HL-60 (cell line): ENCODE measurements around the gene TCP11.

Experiments
- DNase-seq, 2 experiments: peaks; one replicate each; pipeline ENCODE4 v3.0.0-alpha.2; 2010 to 2020; ENCODE audit warnings: low read depth in 1 of 2, low spot score in 1 of 2
- H3K27ac ChIP-seq: fragments of 250-450 bp; sonication (Bioruptor Pico); replicated peaks from 2 replicates; pipeline ENCODE4 v1.5.1; 2020; ENCODE audit warnings: mild to moderate bottlenecking, moderate library complexity
- H3K27me3 ChIP-seq: fragments of 250-450 bp; sonication (Bioruptor Pico); 2 replicates; pipeline ENCODE4 v1.5.1; 2021; ENCODE audit warnings: mild to moderate bottlenecking, moderate library complexity; ENCODE audit not compliant: insufficient read depth, poor library complexity, severe bottlenecking
- H3K4me3 ChIP-seq: replicated peaks from 2 replicates; pipeline ENCODE4 v1.5.1; 2011; ENCODE audit warnings: mild to moderate bottlenecking, control low read depth, low read length; ENCODE audit not compliant: insufficient read depth
- GABPA ChIP-seq: IDR thresholded peaks from 2 replicates; pipeline ENCODE4 v1.6.1; 2012; ENCODE audit warnings: low read depth
- POLR2AphosphoS5 ChIP-seq: IDR thresholded peaks from 2 replicates; pipeline ENCODE4 v1.6.1; 2012; ENCODE audit warnings: low read depth
- REST ChIP-seq: IDR thresholded peaks from 2 replicates; pipeline ENCODE4 v1.6.1; 2012; ENCODE audit warnings: low read depth; ENCODE audit not compliant: insufficient replicate concordance
- SPI1 ChIP-seq: IDR thresholded peaks from 2 replicates; pipeline ENCODE4 v1.6.1; 2012; ENCODE audit warnings: low read depth, mild to moderate bottlenecking, borderline replicate concordance
- TF ChIP-seq, protein P1 (sequence below): IDR thresholded peaks from one replicate; pipeline ENCODE4 v1.5.1; 2011; ENCODE audit warnings: low read length, control low read depth, inconsistent platforms; ENCODE audit not compliant: insufficient read depth

The TCP11 gene

DNA sequence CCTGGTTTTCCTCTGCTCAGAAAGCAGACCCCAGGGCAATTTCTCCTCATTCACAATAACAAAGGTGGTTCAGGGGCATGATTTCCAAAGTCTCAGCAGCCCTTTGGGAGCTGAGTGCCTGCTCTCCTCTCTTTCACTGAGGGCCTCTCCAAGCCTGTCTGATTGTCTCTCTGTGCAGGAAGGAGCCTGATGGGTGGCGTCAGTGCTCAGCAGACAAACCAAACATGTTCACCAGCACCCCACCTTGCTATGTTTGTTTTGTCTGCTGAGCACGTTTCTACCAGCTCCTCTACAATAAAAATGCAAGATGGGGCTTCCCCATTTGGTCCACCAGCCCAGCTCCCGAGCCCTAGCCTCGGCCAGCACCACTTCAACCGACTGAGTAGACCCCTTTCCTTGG lies 25.4 kb upstream of the TCP11 start:
- H3K27ac ChIP-seq = no peak overlapping the region
- H3K4me3 ChIP-seq = no peak overlapping the region
- peaks cover 5% of the 10 kb centered on the region for H3K27me3 ChIP-seq
- TF ChIP-seq, protein P1, sequence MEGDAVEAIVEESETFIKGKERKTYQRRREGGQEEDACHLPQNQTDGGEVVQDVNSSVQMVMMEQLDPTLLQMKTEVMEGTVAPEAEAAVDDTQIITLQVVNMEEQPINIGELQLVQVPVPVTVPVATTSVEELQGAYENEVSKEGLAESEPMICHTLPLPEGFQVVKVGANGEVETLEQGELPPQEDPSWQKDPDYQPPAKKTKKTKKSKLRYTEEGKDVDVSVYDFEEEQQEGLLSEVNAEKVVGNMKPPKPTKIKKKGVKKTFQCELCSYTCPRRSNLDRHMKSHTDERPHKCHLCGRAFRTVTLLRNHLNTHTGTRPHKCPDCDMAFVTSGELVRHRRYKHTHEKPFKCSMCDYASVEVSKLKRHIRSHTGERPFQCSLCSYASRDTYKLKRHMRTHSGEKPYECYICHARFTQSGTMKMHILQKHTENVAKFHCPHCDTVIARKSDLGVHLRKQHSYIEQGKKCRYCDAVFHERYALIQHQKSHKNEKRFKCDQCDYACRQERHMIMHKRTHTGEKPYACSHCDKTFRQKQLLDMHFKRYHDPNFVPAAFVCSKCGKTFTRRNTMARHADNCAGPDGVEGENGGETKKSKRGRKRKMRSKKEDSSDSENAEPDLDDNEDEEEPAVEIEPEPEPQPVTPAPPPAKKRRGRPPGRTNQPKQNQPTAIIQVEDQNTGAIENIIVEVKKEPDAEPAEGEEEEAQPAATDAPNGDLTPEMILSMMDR = no peak
- TF ChIP-seq SPI1 (no peak), GABPA (no peak), POLR2AphosphoS5 (no peak), REST (no peak)
- no peak for DNase-seq

- no peak overlapping the region for H3K27ac ChIP-seq
Observed at GRCh38 chr6:35166116-35166515, 25.0 kb upstream of the TCP11 start.

GRCh38 chr6:35165630-35166071 lies 24.5 kb upstream of the TCP11 start:
- peaks cover 5% of the 10 kb centered on the region for H3K27me3 ChIP-seq
- H3K27ac ChIP-seq = no peak overlapping the region
- DNase-seq = no peak
- TF ChIP-seq REST = no peak
- TF ChIP-seq POLR2AphosphoS5 = no peak
- TF ChIP-seq GABPA = no peak
- no peak for TF ChIP-seq SPI1
- TF ChIP-seq, protein P1 = no peak
- no peak overlapping the region for H3K4me3 ChIP-seq

More at GRCh38 chr6:35166116-35166515, 25.0 kb upstream of the TCP11 start:
- peaks cover 5% of the 10 kb centered on the region for H3K27me3 ChIP-seq
- H3K4me3 ChIP-seq = no peak overlapping the region
- no peak for TF ChIP-seq SPI1
- DNase-seq = no peak

GRCh38 chr6:35164868-35165267 lies 23.7 kb upstream of the TCP11 start:
- no peak for DNase-seq
- H3K27me3 ChIP-seq = peaks cover 5% of the 10 kb centered on the region
- TF ChIP-seq POLR2AphosphoS5 (no peak), GABPA (no peak), SPI1 (no peak), REST (no peak)
- TF ChIP-seq, protein P1 = no peak
- H3K27ac ChIP-seq = no peak overlapping the region
- no peak overlapping the region for H3K4me3 ChIP-seq
